GM12872 (cell line): ENCODE results near the gene MAGI2.

ENCODE experiments used
- TF ChIP-seq, protein P1 (sequence below): IDR thresholded peaks from 3 replicates; pipeline ENCODE4 v1.5.1; 2011; ENCODE audit warnings: low read depth, mild to moderate bottlenecking, low read length, moderate library complexity; ENCODE audit not compliant: insufficient read depth

The MAGI2 gene

DNA sequence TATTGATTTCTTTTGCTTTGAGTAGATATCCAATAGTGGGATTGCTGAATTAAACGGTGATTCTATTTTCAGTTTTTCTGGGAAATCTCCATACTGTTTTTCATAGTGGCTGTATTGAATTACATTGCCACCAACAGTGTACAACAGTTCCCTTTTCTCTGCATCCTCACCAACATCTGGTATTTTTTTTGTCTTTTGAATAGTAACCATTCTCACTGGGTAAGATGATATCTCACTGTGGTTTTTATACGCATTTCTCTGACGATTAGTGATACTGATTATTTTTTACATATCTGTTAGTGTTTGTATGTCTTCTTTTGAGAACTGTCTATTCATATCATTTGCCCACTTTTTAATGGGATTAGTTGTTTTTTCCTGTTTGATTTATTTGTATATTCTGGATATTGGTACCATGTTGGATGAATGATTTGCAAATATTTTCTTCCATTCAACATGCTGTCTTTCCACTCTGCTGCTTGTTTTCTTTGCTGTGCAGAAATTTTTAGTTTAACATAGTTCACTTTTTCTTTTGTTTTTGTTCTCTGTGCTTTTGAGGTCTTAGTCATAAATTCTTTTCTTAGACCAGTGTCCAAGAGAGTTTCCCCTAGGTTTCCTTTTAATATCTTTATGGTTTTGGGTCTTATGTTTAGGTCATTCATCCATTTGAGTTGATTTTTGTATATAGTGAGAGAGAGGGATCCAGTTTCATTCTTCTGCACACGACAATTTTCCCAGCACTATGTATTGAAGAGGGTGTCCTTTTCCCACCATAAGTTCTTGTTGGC lies 1070.2 kb downstream of the MAGI2 start:
- TF ChIP-seq, protein P1, sequence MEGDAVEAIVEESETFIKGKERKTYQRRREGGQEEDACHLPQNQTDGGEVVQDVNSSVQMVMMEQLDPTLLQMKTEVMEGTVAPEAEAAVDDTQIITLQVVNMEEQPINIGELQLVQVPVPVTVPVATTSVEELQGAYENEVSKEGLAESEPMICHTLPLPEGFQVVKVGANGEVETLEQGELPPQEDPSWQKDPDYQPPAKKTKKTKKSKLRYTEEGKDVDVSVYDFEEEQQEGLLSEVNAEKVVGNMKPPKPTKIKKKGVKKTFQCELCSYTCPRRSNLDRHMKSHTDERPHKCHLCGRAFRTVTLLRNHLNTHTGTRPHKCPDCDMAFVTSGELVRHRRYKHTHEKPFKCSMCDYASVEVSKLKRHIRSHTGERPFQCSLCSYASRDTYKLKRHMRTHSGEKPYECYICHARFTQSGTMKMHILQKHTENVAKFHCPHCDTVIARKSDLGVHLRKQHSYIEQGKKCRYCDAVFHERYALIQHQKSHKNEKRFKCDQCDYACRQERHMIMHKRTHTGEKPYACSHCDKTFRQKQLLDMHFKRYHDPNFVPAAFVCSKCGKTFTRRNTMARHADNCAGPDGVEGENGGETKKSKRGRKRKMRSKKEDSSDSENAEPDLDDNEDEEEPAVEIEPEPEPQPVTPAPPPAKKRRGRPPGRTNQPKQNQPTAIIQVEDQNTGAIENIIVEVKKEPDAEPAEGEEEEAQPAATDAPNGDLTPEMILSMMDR, result no peak

DNA sequence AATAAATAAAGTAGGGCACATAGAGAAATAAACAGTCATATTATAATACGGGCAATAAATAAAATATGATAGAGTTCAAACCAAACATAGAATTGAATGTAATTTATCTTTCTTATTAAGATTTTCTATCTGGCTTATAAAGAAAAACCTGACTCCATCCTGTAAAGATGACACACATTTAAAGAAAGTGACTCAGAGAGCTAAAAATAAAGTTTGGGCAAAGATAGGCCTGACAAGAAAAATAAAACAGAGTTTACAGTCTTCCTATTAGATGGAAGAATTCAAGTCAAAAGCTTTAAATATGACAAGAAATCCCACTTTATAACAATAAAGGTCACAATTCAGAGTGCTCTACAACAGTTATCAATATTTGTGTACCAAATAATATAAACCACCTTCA lies 1074.3 kb downstream of the MAGI2 start:
- TF ChIP-seq, protein P1, result no peak

DNA sequence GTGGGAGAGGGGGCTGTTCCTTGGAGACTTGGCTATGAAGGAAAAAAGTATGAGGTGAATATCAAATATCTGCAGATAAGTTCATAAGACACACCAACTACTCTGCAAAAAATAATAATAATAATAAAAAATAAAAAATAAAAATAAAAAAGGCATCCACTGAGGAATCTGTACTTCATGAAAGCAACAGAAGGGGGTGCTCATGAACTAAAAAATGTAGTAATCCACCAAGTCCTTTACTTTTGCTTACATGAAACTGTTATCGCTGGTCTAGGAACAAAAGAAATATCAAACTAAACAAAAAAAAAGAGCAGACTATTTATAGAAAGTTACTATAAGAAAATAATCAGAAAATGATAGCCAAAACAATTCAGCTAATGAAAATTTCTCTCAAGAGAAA lies 1075.9 kb downstream of the MAGI2 start:
- TF ChIP-seq, protein P1, result no peak

DNA sequence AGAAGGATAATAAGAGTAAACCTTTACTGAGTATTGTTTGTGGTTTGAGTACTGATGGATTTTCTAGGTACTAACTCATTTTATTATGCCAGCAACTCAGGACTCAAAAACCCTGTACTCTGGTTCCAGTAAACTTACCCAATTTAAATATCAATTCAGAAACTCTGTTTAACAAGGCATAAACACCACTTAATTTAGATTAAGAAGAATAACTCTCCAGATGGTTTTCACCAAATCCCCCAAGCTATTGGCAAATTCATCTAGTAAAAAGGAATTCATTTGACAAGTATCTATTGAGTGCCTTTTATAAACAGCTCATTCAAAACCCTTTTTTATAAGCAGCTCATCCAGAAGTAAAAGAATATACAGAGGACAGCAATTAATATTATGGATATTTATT lies 1082.5 kb downstream of the MAGI2 start:
- TF ChIP-seq, protein P1, result no peak

DNA sequence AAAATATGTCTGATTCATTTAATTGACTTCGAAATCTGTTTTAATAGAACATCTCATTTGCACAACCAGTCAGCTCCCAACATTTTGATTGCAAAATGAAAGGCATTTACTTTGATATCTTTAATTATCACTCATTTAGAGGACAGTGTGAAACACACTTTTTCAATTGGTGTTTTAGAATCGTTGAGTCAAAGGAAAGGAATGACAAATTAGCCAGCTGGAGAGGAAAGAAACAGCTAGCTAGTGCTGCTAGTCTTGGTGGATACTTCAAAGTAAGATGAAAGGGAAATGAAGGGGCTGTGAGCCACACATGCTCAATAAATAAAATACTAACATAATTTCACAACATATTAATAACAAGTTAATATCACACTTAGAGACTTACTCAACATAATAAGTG lies 1084.7 kb downstream of the MAGI2 start:
- TF ChIP-seq, protein P1, result no peak

DNA sequence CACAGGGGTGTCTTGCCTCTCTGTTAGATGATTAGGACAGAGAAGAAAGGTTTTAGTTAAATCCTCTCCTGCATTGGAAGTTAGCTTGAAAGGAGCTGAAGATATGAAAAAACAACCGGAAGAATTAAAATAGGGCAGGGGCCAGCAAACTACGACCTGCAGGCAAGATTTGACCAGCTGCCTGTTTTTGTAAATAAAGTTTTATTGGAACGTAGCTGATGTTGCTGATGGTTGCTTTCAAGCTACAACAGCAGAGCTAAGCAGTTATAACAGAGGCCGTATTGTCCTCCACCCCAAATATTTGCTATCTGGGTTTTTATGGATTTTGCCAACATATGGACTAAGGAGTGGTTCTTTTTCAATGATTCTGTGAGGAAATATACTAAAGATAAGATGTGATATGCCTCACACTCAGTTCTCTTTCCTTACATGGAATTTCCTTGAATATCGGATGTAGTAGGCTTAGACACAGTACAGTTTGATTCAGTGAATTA lies 1086.1 kb downstream of the MAGI2 start:
- TF ChIP-seq, protein P1, result no peak

DNA sequence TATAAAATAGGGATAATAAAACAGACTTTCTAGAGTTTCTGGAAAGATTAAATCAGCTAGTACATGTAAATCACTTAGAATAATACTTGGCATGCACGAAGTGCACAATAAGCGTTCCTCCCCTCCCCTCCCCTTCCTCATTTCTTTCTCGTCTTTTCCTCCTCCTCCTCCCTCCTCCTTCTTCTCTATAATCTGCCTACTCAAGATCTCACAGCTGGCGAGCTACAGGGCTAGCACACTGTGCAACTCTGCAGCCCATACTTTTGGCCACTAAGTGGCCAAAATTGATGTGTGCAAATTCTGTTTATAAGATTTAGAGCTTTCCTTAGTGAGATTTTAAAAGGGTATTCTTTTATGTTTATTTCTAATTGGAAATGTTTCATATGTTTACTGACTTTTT lies 1089.6 kb downstream of the MAGI2 start:
- TF ChIP-seq, protein P1, result no peak

DNA sequence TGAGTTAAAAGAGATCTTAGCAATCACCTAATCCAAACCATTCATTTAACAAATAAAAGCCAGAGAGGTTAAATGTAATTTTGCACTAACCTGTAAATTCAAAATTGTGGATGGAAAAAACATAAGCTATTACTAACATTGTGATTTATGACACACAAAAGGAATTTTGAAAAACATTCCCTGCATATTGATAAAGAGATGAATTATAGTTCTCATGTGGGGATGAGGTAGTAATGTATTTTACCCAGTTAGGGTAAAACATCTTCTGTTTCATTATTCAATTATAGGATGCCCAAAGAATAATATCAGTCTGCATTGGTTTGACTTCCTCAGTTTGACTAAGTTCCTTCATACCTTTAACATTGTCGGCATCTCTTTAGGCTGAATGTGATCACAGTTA lies 1093.6 kb downstream of the MAGI2 start:
- TF ChIP-seq, protein P1, result no peak
